GM10248 (cell line): ENCODE data around the gene C5orf22.
"Not testable (repeated sequence)": the region's sequence is repeated elsewhere in the genome, so short reads cannot be mapped to it uniquely, and the experiment has no call there.

Experiments used
- CTCF ChIA-PET: fragments of 300-600 bp; sonication (Branson Sonifier 250); formaldehyde crosslinking; extraction: SDS; loops from one replicate; lab custom pipeline; 2021; ENCODE audit warnings: antibody characterized with exemption; lab: Yijun Ruan, JAX
- POLR2A ChIA-PET: fragments of 350-650 bp; sonication (Branson Sonifier 250); formaldehyde crosslinking; extraction: SDS; loops from one replicate; lab custom pipeline; 2020; ENCODE audit warnings: antibody characterized with exemption; lab: Yijun Ruan, JAX
- DNase-seq: peaks from one replicate; pipeline ENCODE4 v3.0.0; 2012; ENCODE audit errors: extremely low spot score
- TF ChIP-seq, protein P1 (sequence below): IDR thresholded peaks from 2 replicates; pipeline ENCODE4 v1.5.1; 2012; ENCODE audit warnings: mild to moderate bottlenecking, low read depth; ENCODE audit errors: extremely low read depth, missing control alignments, control extremely low read depth

The C5orf22 gene

DNA sequence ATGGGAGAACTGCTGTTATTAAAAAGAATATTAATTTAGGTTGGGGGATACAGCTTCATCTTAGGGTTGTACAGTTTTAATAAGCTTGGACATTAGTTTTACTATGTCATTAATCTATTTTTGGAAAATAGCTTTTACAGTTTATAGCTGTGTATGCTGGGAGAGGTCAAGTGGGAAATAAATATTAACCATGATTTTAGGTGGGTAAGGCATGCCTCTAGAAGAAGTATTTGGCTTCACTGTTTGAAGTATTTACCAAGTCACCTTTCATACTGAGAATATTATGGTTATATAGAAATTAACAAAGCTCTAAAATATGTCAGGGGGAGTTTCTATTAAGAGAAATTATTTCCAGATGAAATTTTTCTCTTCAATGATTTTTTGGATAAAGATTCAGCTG is 5.2 kb downstream of the C5orf22 start:
- TF ChIP-seq, protein P1, sequence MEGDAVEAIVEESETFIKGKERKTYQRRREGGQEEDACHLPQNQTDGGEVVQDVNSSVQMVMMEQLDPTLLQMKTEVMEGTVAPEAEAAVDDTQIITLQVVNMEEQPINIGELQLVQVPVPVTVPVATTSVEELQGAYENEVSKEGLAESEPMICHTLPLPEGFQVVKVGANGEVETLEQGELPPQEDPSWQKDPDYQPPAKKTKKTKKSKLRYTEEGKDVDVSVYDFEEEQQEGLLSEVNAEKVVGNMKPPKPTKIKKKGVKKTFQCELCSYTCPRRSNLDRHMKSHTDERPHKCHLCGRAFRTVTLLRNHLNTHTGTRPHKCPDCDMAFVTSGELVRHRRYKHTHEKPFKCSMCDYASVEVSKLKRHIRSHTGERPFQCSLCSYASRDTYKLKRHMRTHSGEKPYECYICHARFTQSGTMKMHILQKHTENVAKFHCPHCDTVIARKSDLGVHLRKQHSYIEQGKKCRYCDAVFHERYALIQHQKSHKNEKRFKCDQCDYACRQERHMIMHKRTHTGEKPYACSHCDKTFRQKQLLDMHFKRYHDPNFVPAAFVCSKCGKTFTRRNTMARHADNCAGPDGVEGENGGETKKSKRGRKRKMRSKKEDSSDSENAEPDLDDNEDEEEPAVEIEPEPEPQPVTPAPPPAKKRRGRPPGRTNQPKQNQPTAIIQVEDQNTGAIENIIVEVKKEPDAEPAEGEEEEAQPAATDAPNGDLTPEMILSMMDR = no peak
- DNase-seq = no peak
- POLR2A ChIA-PET = interaction anchor here (0.6 kb wide), 1 partner anchor 1948 kb away, joined by 3 read pairs; no protein-coding TSS in a partner anchor
- CTCF ChIA-PET = interaction anchor here (0.8 kb wide), 1 partner anchor 37 kb away, joined by 3 read pairs; no protein-coding TSS in a partner anchor

DNA sequence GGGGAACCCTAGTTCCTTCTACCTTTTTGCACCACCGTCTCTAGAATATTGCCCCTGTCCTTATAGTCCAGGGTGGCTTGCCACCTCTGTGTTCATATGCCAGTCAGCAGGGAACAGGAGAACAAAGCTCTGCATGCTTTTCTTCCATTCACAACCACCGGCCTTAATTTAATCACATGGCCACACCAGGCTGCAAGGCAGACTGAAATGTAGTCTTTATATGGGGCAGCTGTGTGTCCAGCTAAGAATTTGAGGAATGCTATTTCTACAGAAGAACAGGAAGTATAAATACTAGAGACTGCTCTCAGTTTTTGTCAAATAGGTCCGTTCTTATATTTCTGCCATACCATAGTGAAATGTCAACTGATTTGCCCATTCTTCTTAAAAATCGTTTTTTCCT is 5.8 kb downstream of the C5orf22 start:
- CTCF ChIA-PET = interaction anchor here (0.8 kb wide), 1 partner anchor 37 kb away, joined by 3 read pairs; no protein-coding TSS in a partner anchor
- no peak for DNase-seq
- POLR2A ChIA-PET = interaction anchor here (0.6 kb wide), 1 partner anchor 1948 kb away, joined by 3 read pairs; no protein-coding TSS in a partner anchor
- TF ChIP-seq, protein P1 = no peak

DNA sequence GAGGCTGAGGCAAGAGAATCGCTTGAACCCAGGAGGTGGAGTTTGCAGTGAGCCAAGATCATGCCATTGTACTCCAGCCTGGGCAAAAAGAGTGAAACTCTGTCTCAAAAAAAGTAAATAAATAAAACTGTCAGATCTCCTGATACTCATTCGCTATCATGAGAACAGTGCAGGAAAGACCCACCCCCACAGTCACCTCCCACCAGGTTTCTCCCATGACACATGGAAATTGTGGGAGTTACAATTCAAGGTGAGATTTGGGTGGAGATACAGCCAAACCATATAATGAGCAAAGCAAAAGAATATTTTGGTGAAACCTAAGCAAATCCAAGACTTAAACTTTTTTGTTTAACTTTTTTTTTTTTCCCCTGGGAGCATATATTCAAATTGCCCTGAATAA is 17.0 kb downstream of the C5orf22 start:
- DNase-seq, POLR2A ChIA-PET: not testable (repeated sequence)

DNA sequence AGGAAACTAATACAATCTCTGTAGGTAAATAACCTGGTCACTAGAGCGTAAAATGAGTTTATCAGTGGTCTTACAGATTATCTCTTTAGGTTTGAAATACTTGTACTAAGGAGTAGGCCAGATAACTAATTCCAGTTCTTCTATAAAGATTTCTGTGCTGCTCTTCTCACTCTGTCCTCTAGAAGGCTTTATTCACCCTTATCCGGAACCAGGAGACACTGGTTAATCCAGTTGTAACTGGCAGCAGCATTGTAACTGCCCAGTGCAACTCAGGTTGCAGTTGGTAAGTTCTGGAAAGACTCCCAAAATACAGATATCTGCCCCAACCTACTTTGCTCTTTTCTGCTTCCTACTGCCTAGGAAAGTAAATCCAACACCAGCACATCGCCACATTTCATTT is 19.8 kb downstream of the C5orf22 start:
- POLR2A ChIA-PET = no interaction called here
- DNase-seq = no peak
- CTCF ChIA-PET = no interaction called here
- TF ChIP-seq, protein P1 = no peak

More for the DNA sequence above, 17.0 kb downstream of the C5orf22 start:
- CTCF ChIA-PET = not testable (repeated sequence)

DNA sequence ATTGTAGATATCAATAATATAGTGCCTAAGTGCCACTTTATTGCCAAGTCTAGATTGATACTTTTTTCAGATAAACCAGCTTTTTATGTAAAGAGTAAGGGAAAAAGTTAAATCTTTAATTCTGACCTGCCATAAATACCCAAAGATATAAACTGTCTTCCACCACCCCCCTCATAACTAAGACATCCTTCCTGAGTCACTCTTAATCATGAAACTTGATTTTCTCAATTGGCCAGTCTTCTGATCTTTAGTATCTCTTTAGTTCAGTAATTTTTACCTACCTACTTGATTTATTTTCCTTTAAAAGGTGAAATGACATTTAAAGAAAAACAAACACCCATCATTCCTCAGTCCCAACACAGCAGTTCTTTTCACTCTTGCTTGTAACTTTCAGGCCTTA is 21.8 kb downstream of the C5orf22 start:
- no peak for DNase-seq
- TF ChIP-seq, protein P1 = no peak
- CTCF ChIA-PET = interaction anchor here (1.1 kb wide), 1 partner anchor 11 kb away, joined by 5 read pairs; no protein-coding TSS in a partner anchor
- POLR2A ChIA-PET = no interaction called here

DNA sequence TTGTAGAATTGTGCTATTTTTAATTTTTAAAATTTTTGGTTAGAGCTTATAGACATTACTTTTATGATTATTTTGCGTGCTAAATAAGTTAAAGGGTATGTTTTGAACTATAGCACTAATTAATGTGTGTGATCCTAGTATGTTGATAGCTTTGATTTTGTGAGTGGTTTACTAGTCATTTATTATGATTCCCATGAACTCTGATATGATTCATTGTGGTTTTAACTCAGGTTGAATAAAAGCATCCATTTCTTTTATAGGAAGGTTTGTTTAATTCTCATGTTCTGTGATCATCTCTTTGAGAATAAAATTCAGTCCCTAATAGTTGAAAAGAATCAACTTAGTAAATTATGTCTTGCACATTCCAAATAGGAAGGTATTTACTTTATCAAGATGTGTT is 22.5 kb downstream of the C5orf22 start:
- TF ChIP-seq, protein P1 = no peak
- ChIA-PET POLR2A (no interaction called here), CTCF (interaction anchor here (1.1 kb wide), 1 partner anchor 12 kb away, joined by 5 read pairs; no protein-coding TSS in a partner anchor)
- no peak for DNase-seq

DNA sequence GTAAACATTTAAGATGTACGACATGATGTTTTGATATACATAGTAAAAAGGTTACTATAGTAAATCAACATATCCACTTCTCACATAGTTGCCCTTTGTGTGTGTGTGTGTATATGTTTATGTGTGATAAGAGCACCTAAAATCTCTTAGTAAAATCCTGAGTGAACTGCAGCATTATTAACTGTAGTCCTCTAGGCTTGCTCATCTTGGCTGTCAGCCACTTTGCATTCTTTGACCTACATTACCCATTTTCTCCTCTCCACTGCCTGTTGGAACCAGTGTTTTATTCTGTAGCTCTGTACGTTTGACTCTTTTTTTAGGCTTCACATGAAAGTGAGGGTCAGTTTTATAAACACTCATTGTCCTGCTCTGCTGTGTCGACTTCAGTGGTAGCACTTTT is 24.4 kb downstream of the C5orf22 start:
- TF ChIP-seq, protein P1 = no peak
- POLR2A ChIA-PET = no interaction called here
- no peak for DNase-seq
- CTCF ChIA-PET = interaction anchor here (1.0 kb wide), 1 partner anchor 12 kb away, joined by 4 read pairs; no protein-coding TSS in a partner anchor
